T-cell (primary cell): Measurements from ENCODE around the gene PTPMT1. TPM values are rescaled to one million over a fixed set of nuclear protein-coding genes. Genes with fewer than 3 reads are reported as not detected.
"Not testable (repeated sequence)": the region's sequence is repeated elsewhere in the genome, so short reads cannot be mapped to it uniquely, and the experiment has no call there.

Experiments
- ATAC-seq, 4 experiments: fragments of 200-7000 bp in 3 of 4; fragments of 150-1000 bp in 1 of 4; cut with Tn5 transposase; replicated peaks in 1 of 4; 1 replicate in 3 of 4; 2 replicates in 1 of 4; pipeline ENCODE4 v1.10.0; 2021; ENCODE audit warnings: moderate library complexity in 3 of 4, mild to moderate bottlenecking in 2 of 4, moderate number of reproducible peaks in 1 of 4
- CTCF ChIA-PET, 2 donors: fragments of 300-600 bp; sonication (Branson Sonifier 250); formaldehyde crosslinking; loops; one replicate each; lab custom pipeline; 2022; ENCODE audit warnings: antibody characterized with exemption in 2 of 2; lab: Charles Lee
- POLR2A ChIA-PET, 2 donors: fragments of 300-600 bp; sonication (Branson Sonifier 250); formaldehyde crosslinking; loops; one replicate each; lab custom pipeline; 2022; ENCODE audit warnings: antibody characterized with exemption in 2 of 2; lab: Charles Lee
- DNase-seq, 35 experiments: peaks; one replicate each; pipeline versions ENCODE4 v3.0.0 to v3.0.0-alpha.2; 2013 to 2023
- H3K27ac ChIP-seq: one replicate; pipeline ENCODE4 v1.5.1; 2013; ENCODE audit warnings: low read length
- H3K27me3 ChIP-seq, 2 experiments: replicated peaks in 1 of 2; 1 replicate in 1 of 2; 2 replicates in 1 of 2; pipeline versions ENCODE4 v1.6.1 to v1.7.0; 2013; ENCODE audit warnings: low read length in 1 of 2, mixed read lengths in 1 of 2; ENCODE audit not compliant: control insufficient read depth in 2 of 2, insufficient read depth in 2 of 2; ENCODE audit errors: extremely low read depth in 1 of 2
- H3K36me3 ChIP-seq, 2 donors: 1 replicate in 1 of 2; 2 replicates in 1 of 2; pipeline versions ENCODE4 v1.6.1 to v1.7.0; 2013; ENCODE audit warnings: low read length in 1 of 2; ENCODE audit not compliant: control insufficient read depth in 2 of 2, insufficient read depth in 1 of 2; ENCODE audit errors: extremely low read depth in 1 of 2
- H3K4me1 ChIP-seq, 2 experiments: 1 replicate in 1 of 2; 2 replicates in 1 of 2; pipeline versions ENCODE4 v1.6.1 to v1.7.0; 2013; ENCODE audit warnings: low read length in 2 of 2, mixed read lengths in 1 of 2; ENCODE audit not compliant: insufficient read depth in 2 of 2, control insufficient read depth in 1 of 2; ENCODE audit errors: extremely low read depth in 1 of 2
- H3K4me3 ChIP-seq, 2 donors: 1 replicate in 1 of 2; 2 replicates in 1 of 2; pipeline versions ENCODE4 v1.5.1 to v1.7.0; 2013; ENCODE audit warnings: mild to moderate bottlenecking in 2 of 2, low read length in 1 of 2, moderate library complexity in 1 of 2; ENCODE audit not compliant: control insufficient read depth in 1 of 2; ENCODE audit errors: extremely low read depth in 1 of 2
- H3K9me3 ChIP-seq: 2 replicates; pipeline ENCODE4 v1.7.0; 2013
- H3K27ac Mint-ChIP-seq, 2 donors: one replicate each; pipeline ENCODE4 v1.8.0; 2020 to 2021; ENCODE audit warnings: mild to moderate bottlenecking in 2 of 2, mixed read lengths in 2 of 2
- H3K27me3 Mint-ChIP-seq, 2 donors: one replicate each; pipeline ENCODE4 v1.8.0; 2021 to 2022; ENCODE audit warnings: mixed read lengths in 2 of 2
- H3K36me3 Mint-ChIP-seq: one replicate; pipeline ENCODE4 v1.8.0; 2021; ENCODE audit warnings: mixed read lengths
- H3K4me1 Mint-ChIP-seq, 3 donors: one replicate each; pipeline ENCODE4 v1.8.0; 2020 to 2022; ENCODE audit warnings: mixed read lengths in 3 of 3, mild to moderate bottlenecking in 1 of 3
- H3K4me3 Mint-ChIP-seq, 3 donors: one replicate each; pipeline ENCODE4 v1.8.0; 2020 to 2022; ENCODE audit warnings: mild to moderate bottlenecking in 3 of 3, mixed read lengths in 3 of 3, moderate library complexity in 3 of 3
- H3K9me3 Mint-ChIP-seq, 3 donors: one replicate each; pipeline ENCODE4 v1.8.0; 2020 to 2022; ENCODE audit warnings: mixed read lengths in 3 of 3
- WGBS: methylation state at CpG from one replicate; pipeline ENCODE4 v1.1.5; 2013; ENCODE audit warnings: missing lambda C conversion rate; ENCODE audit not compliant: insufficient coverage; 5-methylcytosine and 5-hydroxymethylcytosine counted together
- total RNA-seq, 35 experiments: library from RNA in 6 of 35; stranded (reverse) in 6 of 35; fragments of 120-200 nt in 1 of 35; gene quantifications; one replicate each; pipeline versions ENCODE4 v1.2.1 to v1.2.4 and lab custom pipeline; 2013 to 2026

PTPMT1 gene
- total RNA-seq, 5 donors from 2014 or later (not counting 1 experiment from before 2014, with no cell fraction given) = 14.9 to 25.3 (median 25.0) TPM

- no peaks in the 10 kb centered on the region for H3K9me3 ChIP-seq
- ChIA-PET CTCF (interaction anchor here in 1 of 2 donors (0.6 to 1.5 kb wide), 4 partner anchors 11 to 171 kb away, joined by 3 to 5 read pairs (median 4); no protein-coding TSS in a partner anchor), POLR2A (no interaction called here)
- WGBS = no CpG with 5 or more reads among the region's 2 CpGs
- no peak overlapping the region for H3K4me3 ChIP-seq
- H3K4me1 ChIP-seq = peaks cover 4 to 51% of the 10 kb centered on the region in 2 experiments
- H3K27ac ChIP-seq = no peak overlapping the region
- Mint-ChIP-seq H3K4me3 (peak overlapping the region in 1 of 3 donors; percentile 66), H3K9me3 (peaks cover 0 to 3% (median 0%) of the 10 kb centered on the region in 3 donors), H3K27ac (peak overlapping the region in 1 of 2 donors; percentile 12), H3K4me1 (peaks cover 61 to 81% (median 75%) of the 10 kb centered on the region in 3 donors), H3K36me3 (peaks cover 16% of the 10 kb centered on the region), H3K27me3 (no peaks in the 10 kb centered on the region)
- no peaks in the 10 kb centered on the region for H3K27me3 ChIP-seq
- peaks cover 0 to 7% of the 10 kb centered on the region in 2 donors for H3K36me3 ChIP-seq
- DNase-seq = no peak
- ATAC-seq = no peak
These were observed 25.7 kb upstream of the PTPMT1 start for GRCh38 chr11:47539681-47540039.

- ChIA-PET POLR2A (interaction anchor here (0.5 to 0.8 kb wide), 3 partner anchors 14 to 87 kb away, joined by 3 to 18 read pairs (median 4); no protein-coding TSS in a partner anchor), CTCF (interaction anchor here in 1 of 2 donors (1.6 kb wide), 1 partner anchor 11 kb away, joined by 3 read pairs; no protein-coding TSS in a partner anchor)
- no peaks in the 10 kb centered on the region for H3K27me3 Mint-ChIP-seq
- H3K27ac Mint-ChIP-seq = peak overlapping the region; percentile 58 to 73
- ATAC-seq = no peak
- no peaks in the 10 kb centered on the region for H3K27me3 ChIP-seq
- H3K4me1 Mint-ChIP-seq = peaks cover 59 to 78% (median 74%) of the 10 kb centered on the region in 3 donors
- peaks cover 11% of the 10 kb centered on the region for H3K36me3 Mint-ChIP-seq
- H3K27ac ChIP-seq = no peak overlapping the region
- H3K36me3 ChIP-seq = peaks cover 0 to 3% of the 10 kb centered on the region in 2 donors
- peaks cover 0 to 3% (median 0%) of the 10 kb centered on the region in 3 donors for H3K9me3 Mint-ChIP-seq
- H3K4me3 ChIP-seq = no peak overlapping the region
- H3K4me1 ChIP-seq = peaks cover 6 to 55% of the 10 kb centered on the region in 2 experiments
- H3K4me3 Mint-ChIP-seq = peak overlapping the region; percentile 50 to 66 (median 51)
- H3K9me3 ChIP-seq = no peaks in the 10 kb centered on the region
- no peak for DNase-seq
- WGBS = 100% methylated on average over 1 of the region's 2 CpGs
These were observed 24.3 kb upstream of the PTPMT1 start for GRCh38 chr11:47541070-47541469.

- H3K4me1 Mint-ChIP-seq = peaks cover 63 to 78% (median 77%) of the 10 kb centered on the region in 3 donors
- no peak overlapping the region for H3K4me3 Mint-ChIP-seq
- Histone ChIP-seq H3K27ac (no peak overlapping the region), H3K4me1 (peaks cover 8 to 45% of the 10 kb centered on the region in 2 experiments), H3K9me3 (no peaks in the 10 kb centered on the region), H3K4me3 (no peak overlapping the region), H3K36me3 (peaks cover 2 to 4% of the 10 kb centered on the region in 2 donors), H3K27me3 (no peaks in the 10 kb centered on the region)
- no peak for ATAC-seq
- no peaks in the 10 kb centered on the region for H3K27me3 Mint-ChIP-seq
- no peak overlapping the region for H3K27ac Mint-ChIP-seq
- H3K9me3 Mint-ChIP-seq = no peaks in the 10 kb centered on the region
- H3K36me3 Mint-ChIP-seq = peaks cover 15% of the 10 kb centered on the region
- POLR2A ChIA-PET = interaction anchor here in 1 of 2 donors (0.6 kb wide), 1 partner anchor 246 kb away, joined by 3 read pairs; no protein-coding TSS in a partner anchor
- WGBS = 92% methylated on average over 2 of the region's 6 CpGs
- CTCF ChIA-PET = interaction anchor here in 1 of 2 donors (0.6 kb wide), 1 partner anchor 15 kb away, joined by 3 read pairs; no protein-coding TSS in a partner anchor
- DNase-seq = no peak
These were observed 20.1 kb upstream of the PTPMT1 start for GRCh38 chr11:47545298-47545697.

- H3K27ac ChIP-seq, ATAC-seq, CTCF ChIA-PET, H3K4me3 ChIP-seq, H3K27me3 ChIP-seq, H3K27me3 Mint-ChIP-seq, H3K36me3 ChIP-seq, H3K9me3 ChIP-seq, DNase-seq, H3K27ac Mint-ChIP-seq, H3K9me3 Mint-ChIP-seq: not testable (repeated sequence)
- Mint-ChIP-seq H3K4me3 (peak overlapping the region in 1 of 3 donors; percentile 22), H3K36me3 (peaks cover 16% of the 10 kb centered on the region), H3K4me1 (peaks cover 63 to 78% (median 77%) of the 10 kb centered on the region in 3 donors)
- WGBS = 100% methylated on average over 1 of the region's 7 CpGs
- peaks cover 13 to 42% of the 10 kb centered on the region in 2 experiments for H3K4me1 ChIP-seq
- POLR2A ChIA-PET = interaction anchor here in 1 of 2 donors (0.8 kb wide), 1 partner anchor 87 kb away, joined by 9 read pairs; no protein-coding TSS in a partner anchor
These were observed 19.1 kb upstream of the PTPMT1 start for GRCh38 chr11:47546274-47546673.

- peaks cover 20 to 34% of the 10 kb centered on the region in 2 experiments for H3K4me1 ChIP-seq
- ATAC-seq (no peak), DNase-seq (peak in 1 of 35 experiments; percentile 25)
- no peaks in the 10 kb centered on the region for H3K27me3 ChIP-seq
- Mint-ChIP-seq H3K4me1 (peaks cover 57 to 59% (median 58%) of the 10 kb centered on the region in 3 donors), H3K36me3 (peaks cover 13% of the 10 kb centered on the region), H3K27me3 (no peaks in the 10 kb centered on the region), H3K4me3 (peak overlapping the region; percentile 50 to 98 (median 59)), H3K27ac (peak overlapping the region; percentile 31 to 59), H3K9me3 (no peaks in the 10 kb centered on the region)
- no peaks in the 10 kb centered on the region for H3K9me3 ChIP-seq
- peaks cover 2 to 4% of the 10 kb centered on the region in 2 donors for H3K36me3 ChIP-seq
- 97% methylated on average over 4 of the region's 10 CpGs for WGBS
- H3K27ac ChIP-seq = no peak overlapping the region
- H3K4me3 ChIP-seq = peak overlapping the region in 1 of 2 donors; percentile 27
- ChIA-PET POLR2A (interaction anchor here in 1 of 2 donors (0.6 kb wide), 1 partner anchor 48 kb away, joined by 4 read pairs; no protein-coding TSS in a partner anchor), CTCF (interaction anchor here in 1 of 2 donors (1.3 to 1.5 kb wide), 2 partner anchors 14 to 27 kb away, joined by 6 to 9 read pairs; no protein-coding TSS in a partner anchor)
These were observed 14.9 kb upstream of the PTPMT1 start for GRCh38 chr11:47550288-47551047.

GRCh38 chr11:47551086-47551485, 14.3 kb upstream of the PTPMT1 start:
- Histone ChIP-seq H3K36me3 (peaks cover 2 to 4% of the 10 kb centered on the region in 2 donors), H3K27me3 (no peaks in the 10 kb centered on the region), H3K4me1 (peaks cover 20 to 34% of the 10 kb centered on the region in 2 experiments), H3K27ac (peak overlapping the region; percentile 77), H3K4me3 (peak overlapping the region; percentile 86 to 94), H3K9me3 (no peaks in the 10 kb centered on the region)
- peak overlapping the region; percentile 95 to 98 (median 96) for H3K4me3 Mint-ChIP-seq
- DNase-seq (peak in 1 of 35 experiments; percentile 34), ATAC-seq (no peak)
- no peaks in the 10 kb centered on the region for H3K27me3 Mint-ChIP-seq
- peak overlapping the region; percentile 92 to 94 for H3K27ac Mint-ChIP-seq
- CTCF ChIA-PET = interaction anchor here (0.7 to 1.8 kb wide), 5 partner anchors 11 to 126 kb away, joined by 3 to 9 read pairs (median 5); partner anchors contain the start of genes KBTBD4 (in 1 of the 2) and NDUFS3 (in 1 of the 2)
- H3K9me3 Mint-ChIP-seq = no peaks in the 10 kb centered on the region
- peaks cover 13% of the 10 kb centered on the region for H3K36me3 Mint-ChIP-seq
- POLR2A ChIA-PET = interaction anchor here in 1 of 2 donors (0.6 kb wide), 1 partner anchor 47 kb away, joined by 4 read pairs; no protein-coding TSS in a partner anchor
- H3K4me1 Mint-ChIP-seq = peaks cover 57 to 59% (median 58%) of the 10 kb centered on the region in 3 donors
